Esophagus muscularis mucosa (tissue), 3 donors: ENCODE data around the gene FAM43B.

ENCODE experiments used
- POLR2A ChIP-seq: fragments of 450-650 bp; IDR thresholded peaks from one replicate; pipeline ENCODE4 v1.6.1; 2017; ENCODE audit warnings: antibody characterized with exemption, moderate library complexity, mild to moderate bottlenecking, low read depth
- TF ChIP-seq, protein P1 (sequence below), 3 experiments: fragments of 200-600 bp in 2 of 3; fragments of 450-650 bp in 1 of 3; sonication (generic) in 2 of 3; IDR thresholded peaks; one replicate each; pipeline ENCODE4 v1.5.1; 2017 to 2019; ENCODE audit warnings: antibody characterized with exemption in 3 of 3, mild to moderate bottlenecking in 2 of 3, moderate library complexity in 1 of 3

DNA sequence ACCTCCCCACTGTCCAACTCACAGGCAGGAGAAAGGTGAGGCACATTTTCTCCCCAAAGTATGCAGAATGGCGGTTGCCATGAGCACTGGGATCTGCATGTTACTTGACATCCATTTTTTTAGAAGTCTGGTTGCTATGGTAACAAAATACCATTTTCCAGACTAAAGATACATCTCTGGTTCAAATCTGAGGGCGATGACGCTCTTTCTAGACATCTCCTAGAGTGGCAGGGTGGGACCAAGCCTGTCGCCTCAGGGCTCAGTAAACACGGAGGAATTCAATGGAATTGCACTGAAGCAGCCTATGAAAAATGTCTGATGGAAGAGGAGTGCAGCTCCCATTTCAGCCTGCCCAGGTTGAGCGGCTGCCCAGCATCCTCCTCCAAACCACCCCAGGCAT, 21.5 kb upstream of the FAM43B start:
- TF ChIP-seq POLR2A: no peak
- TF ChIP-seq, protein P1, sequence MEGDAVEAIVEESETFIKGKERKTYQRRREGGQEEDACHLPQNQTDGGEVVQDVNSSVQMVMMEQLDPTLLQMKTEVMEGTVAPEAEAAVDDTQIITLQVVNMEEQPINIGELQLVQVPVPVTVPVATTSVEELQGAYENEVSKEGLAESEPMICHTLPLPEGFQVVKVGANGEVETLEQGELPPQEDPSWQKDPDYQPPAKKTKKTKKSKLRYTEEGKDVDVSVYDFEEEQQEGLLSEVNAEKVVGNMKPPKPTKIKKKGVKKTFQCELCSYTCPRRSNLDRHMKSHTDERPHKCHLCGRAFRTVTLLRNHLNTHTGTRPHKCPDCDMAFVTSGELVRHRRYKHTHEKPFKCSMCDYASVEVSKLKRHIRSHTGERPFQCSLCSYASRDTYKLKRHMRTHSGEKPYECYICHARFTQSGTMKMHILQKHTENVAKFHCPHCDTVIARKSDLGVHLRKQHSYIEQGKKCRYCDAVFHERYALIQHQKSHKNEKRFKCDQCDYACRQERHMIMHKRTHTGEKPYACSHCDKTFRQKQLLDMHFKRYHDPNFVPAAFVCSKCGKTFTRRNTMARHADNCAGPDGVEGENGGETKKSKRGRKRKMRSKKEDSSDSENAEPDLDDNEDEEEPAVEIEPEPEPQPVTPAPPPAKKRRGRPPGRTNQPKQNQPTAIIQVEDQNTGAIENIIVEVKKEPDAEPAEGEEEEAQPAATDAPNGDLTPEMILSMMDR (IDR thresholded peaks at IDR 0.05): no peak
